Fibroblast of the aortic adventitia (primary cell): ENCODE results near the gene SMCR8. TPM values are rescaled to one million over a fixed set of nuclear protein-coding genes. Genes with fewer than 3 reads are reported as not detected.
"Not testable (repeated sequence)": the region's sequence is repeated elsewhere in the genome, so short reads cannot be mapped to it uniquely, and the experiment has no call there.

Experiments
- DNase-seq: peaks from one replicate; pipeline ENCODE4 v3.0.0-alpha.2; 2010; ENCODE audit warnings: low read depth
- H3K4me3 ChIP-seq: 2 replicates; pipeline ENCODE4 v1.5.1; 2011; ENCODE audit warnings: low read depth, mild to moderate bottlenecking, control low read depth, low read length, moderate library complexity
- total RNA-seq: library from RNA; depleted of rRNA; stranded (reverse); fragments of >200 nt; gene quantifications from 2 replicates; pipeline ENCODE4 v1.2.3, GENCODE V29; 2012; ENCODE audit warnings: low replicate concordance
- TF ChIP-seq, protein P1 (sequence below): IDR thresholded peaks from 2 replicates; pipeline ENCODE4 v1.5.1; 2011; ENCODE audit warnings: mild to moderate bottlenecking, low read length, control low read depth, inconsistent platforms; ENCODE audit not compliant: insufficient read depth

Gene SMCR8
- total RNA-seq, 1 donor: 17.3 TPM

GRCh38 chr17:18280249-18280648 lies 34.8 kb upstream of the SMCR8 start:
- H3K4me3 ChIP-seq: no peak overlapping the region
- DNase-seq: no peak
- TF ChIP-seq, protein P1, sequence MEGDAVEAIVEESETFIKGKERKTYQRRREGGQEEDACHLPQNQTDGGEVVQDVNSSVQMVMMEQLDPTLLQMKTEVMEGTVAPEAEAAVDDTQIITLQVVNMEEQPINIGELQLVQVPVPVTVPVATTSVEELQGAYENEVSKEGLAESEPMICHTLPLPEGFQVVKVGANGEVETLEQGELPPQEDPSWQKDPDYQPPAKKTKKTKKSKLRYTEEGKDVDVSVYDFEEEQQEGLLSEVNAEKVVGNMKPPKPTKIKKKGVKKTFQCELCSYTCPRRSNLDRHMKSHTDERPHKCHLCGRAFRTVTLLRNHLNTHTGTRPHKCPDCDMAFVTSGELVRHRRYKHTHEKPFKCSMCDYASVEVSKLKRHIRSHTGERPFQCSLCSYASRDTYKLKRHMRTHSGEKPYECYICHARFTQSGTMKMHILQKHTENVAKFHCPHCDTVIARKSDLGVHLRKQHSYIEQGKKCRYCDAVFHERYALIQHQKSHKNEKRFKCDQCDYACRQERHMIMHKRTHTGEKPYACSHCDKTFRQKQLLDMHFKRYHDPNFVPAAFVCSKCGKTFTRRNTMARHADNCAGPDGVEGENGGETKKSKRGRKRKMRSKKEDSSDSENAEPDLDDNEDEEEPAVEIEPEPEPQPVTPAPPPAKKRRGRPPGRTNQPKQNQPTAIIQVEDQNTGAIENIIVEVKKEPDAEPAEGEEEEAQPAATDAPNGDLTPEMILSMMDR: no peak

DNA sequence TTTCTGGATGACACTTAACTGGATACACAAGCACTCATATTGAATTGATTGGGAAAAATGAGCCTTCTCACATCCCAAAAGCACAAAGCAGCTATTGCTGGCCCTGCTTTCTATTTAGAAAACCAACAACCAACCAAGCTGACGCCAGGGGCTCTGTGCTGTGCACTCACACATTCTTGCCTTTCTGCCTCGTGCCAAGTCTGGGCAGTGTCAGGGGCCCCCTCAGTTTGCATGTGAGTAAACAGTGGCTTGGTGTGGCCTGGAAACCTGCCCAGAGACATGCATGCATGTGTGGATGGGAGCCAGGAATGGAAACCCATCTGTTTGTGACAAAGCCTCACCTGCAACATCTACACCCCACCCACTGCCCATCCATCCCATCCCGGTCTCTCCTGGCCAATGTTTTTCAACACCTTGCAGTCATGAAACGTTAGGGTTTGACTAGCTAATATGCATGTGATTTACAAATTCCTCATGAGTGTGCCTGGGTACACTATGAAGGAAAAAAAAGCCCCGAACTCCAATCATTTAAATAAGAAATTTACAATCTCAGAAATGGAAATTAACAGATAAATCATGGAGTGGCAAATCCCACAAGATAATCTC lies 34.2 kb upstream of the SMCR8 start:
- TF ChIP-seq, protein P1: no peak
- H3K4me3 ChIP-seq: no peak overlapping the region
- DNase-seq: no peak

GRCh38 chr17:18281788-18282187 lies 33.3 kb upstream of the SMCR8 start:
- no peak for DNase-seq
- H3K4me3 ChIP-seq: no peak overlapping the region
- TF ChIP-seq, protein P1: no peak

DNA sequence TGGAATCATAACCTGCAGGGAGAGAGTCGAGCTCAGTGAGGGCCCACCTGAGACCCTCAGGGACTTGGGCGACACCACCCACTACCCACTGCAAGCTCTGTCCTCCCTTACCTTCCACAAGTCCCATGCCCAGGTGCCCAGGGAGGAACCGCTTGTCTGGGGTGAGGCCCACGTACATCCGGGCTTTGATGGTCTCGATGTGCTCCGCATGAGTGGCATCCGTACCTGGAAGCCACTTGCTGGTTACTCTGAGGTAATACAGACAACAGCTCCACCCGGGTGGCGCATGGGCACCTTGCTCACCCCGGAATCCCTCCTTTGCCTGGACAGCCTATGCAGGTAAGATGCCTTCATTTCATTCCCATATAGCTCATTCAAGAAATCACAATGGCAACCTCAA lies 29.8 kb upstream of the SMCR8 start:
- no peak for DNase-seq
- TF ChIP-seq, protein P1: no peak
- H3K4me3 ChIP-seq: no peak overlapping the region

DNA sequence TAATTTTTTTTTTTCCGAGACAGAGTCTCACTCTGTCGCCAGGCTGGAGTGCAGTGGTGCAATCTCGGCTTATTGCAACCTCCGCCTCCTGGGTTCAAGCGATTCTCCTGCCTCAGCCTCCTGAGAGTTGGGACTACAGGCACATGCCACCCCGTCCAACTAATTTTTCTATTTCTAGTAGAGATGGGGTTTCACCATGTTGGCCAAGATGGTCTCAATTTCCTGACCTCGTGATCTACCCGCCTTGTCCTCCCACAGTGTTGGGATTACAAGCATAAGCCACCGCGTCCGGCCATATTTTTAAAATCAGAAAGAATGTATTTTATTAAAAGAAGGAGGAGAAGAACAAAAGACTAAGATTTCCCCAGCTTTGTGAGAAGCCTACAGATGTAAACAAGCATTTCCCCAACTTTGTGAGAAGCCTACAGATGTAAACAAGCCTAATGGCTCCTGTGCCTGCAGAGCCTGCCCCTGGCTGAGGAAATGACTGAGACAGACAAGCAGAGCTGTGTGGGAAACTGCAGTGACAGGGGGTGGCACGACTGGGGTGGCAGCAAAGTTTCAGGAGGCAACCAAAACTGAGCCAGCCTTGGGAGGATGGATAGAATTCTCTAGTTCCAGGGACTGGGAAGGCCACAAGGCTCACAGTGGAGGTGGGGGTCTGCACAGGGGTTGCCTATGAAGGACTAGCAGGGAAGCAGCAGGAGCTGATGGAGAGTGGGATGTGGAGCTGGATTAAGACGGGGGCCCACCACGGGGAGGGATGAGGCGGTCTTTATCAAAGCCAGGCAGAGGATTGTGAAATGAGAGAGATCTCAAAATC lies 23.2 kb upstream of the SMCR8 start:
- H3K4me3 ChIP-seq: no peak overlapping the region
- DNase-seq: no peak
- TF ChIP-seq, protein P1: no peak

- DNase-seq, H3K4me3 ChIP-seq: not testable (repeated sequence)
These were observed 17.0 kb upstream of the SMCR8 start for GRCh38 chr17:18298061-18298460.

DNA sequence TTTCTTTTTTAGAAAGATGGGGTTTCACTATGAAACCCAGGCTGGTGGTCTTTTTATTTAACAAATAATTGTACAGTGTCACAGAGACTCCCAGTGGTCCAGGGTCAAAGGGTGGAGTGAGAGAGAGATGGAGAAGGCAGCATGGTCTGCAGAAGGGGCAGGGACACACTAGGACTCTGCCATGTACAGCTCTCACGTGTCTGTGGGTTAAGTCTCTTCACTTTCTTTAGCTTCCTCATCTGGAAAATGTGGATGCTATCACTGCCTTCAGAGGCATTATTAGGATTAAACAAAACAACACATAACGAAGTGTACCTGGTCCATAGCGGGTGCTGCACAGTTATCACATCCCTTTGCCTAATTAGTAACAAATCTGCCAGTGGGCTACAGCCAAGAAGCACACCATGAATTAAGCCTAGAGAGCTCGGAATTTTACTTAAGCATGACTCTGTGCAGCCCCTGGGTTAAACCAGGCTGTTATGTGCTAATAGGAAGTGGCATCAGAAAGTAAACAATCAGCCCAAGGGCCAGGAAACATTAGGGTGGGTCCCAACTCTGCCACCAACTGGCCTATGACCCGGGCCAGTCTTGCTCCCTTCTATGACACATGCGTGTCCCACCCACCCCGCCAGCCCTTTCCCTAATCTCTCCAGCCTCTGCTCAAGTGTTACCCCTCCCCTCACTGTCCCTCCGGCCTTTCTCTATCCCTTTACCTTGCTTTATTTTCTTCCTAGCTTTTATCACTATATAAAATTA lies 14.2 kb upstream of the SMCR8 start:
- no peak for DNase-seq
- no peak overlapping the region for H3K4me3 ChIP-seq
- TF ChIP-seq, protein P1: no peak

GRCh38 chr17:18303206-18303605 lies 11.9 kb upstream of the SMCR8 start:
- not testable (repeated sequence) for H3K4me3 ChIP-seq, DNase-seq
